Activated effector memory CD4-positive, alpha-beta T cell treated with Interleukin-2 at 50 U/mL for 16 hours (primary cell): Measurements from ENCODE around the gene MACROD1.

ENCODE experiments used
- DNase-seq: peaks from one replicate; pipeline ENCODE4 v3.0.0-alpha.2; 2020

MACROD1 gene

GRCh38 chr11:64150481-64151239, 15.3 kb downstream of the MACROD1 start:
- no peak for DNase-seq

DNA sequence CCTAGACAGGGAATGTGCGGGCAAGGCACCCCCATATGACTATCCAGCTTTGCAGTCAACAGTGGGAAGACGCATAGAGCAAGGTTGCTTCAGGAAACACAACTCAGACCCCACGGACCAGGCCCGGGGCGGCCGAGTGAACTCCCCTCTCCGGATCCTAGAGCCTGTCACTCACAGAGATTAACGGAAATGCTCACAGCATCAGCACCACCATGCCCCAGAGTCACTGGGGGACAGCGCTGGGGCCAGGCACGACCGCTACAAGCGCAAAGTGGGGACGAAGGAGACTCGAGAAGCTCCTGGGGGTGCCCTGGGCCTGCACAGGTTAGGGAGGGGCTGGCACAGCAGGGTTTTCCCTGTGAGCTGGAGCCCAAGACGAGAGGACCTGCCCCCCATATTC, 15.9 kb downstream of the MACROD1 start:
- no peak for DNase-seq

GRCh38 chr11:64148917-64149617, 16.8 kb downstream of the MACROD1 start:
- no peak for DNase-seq

DNA sequence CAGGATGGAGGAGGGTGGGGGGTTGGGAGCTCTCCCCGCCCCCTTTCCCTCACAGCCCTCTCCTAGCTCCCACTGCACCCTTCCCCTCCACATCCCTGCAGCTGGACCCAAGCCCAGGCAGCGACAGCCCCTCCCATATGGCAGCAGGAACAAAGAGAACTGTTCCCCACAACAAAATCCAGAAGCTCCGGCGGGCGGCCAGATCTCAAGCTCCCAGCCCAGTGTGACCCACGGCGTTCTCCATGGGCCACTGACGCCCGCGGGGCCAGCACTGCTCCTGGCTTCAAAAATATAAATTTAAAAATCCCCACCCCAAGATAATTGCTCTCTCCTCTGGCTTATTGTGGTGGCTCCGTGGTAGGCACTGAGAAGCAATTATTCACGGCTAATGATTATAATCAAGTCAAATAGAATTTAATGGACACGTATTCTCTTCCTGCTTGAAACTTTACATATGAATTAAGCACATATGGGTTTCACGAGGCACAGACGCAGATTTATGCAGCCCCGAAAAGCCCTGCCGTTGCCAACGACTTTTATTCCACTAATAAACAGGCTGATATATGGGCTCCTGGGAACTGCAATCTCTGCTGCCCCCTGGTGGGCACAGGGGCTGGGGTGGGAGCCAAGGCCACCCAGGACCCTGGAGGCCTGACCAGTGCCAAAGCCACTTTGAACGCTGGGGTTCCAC, 17.5 kb downstream of the MACROD1 start:
- DNase-seq, result peak; percentile 53

- peak; percentile 31 for DNase-seq
Measured at GRCh38 chr11:64146036-64146955, 19.6 kb downstream of the MACROD1 start.

- no peak for DNase-seq
Measured at GRCh38 chr11:64144587-64145472, 21.1 kb downstream of the MACROD1 start.

GRCh38 chr11:64141081-64141783, 24.7 kb downstream of the MACROD1 start:
- DNase-seq, result no peak

DNA sequence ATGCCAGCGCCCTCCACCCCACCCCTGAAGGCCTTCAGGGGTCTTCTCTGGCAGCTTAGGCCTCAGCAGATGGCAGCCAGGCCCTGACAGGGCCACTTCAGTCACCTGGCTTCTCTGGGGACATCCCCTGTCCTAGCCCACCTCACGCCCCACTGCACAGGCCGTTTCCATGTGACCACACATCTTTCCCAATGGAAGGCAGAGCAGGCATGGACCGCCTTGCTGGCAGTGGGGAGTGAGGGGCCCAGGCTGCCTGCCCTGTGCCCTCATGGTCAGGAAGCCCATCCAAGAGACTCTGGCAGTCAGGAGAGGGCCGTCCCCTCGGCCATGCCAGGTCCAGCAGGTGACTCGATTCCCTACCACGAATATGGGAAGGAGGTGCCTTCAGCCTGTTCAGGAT, 25.8 kb downstream of the MACROD1 start:
- no peak for DNase-seq

DNA sequence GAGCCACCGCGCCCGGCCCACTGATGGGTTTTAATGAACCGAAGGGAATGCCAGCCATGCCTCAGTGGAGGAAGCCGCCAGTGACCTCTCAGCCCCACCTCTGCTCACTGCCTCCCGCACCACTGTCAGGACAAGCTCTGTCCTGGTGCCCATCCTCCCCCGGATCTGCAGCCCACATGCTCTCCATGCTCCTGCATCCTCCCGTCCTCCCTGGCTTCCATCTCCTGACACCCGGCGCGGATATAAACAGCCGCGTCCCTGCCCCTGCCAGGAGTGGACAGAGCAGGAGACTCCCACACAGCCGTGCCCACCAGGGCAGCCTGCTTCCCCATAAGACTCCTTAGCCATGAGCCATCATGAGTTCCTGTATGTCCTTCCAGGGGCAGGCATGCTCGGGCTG, 26.9 kb downstream of the MACROD1 start:
- no peak for DNase-seq

GRCh38 chr11:64138398-64138797, 27.5 kb downstream of the MACROD1 start:
- DNase-seq, result no peak

DNA sequence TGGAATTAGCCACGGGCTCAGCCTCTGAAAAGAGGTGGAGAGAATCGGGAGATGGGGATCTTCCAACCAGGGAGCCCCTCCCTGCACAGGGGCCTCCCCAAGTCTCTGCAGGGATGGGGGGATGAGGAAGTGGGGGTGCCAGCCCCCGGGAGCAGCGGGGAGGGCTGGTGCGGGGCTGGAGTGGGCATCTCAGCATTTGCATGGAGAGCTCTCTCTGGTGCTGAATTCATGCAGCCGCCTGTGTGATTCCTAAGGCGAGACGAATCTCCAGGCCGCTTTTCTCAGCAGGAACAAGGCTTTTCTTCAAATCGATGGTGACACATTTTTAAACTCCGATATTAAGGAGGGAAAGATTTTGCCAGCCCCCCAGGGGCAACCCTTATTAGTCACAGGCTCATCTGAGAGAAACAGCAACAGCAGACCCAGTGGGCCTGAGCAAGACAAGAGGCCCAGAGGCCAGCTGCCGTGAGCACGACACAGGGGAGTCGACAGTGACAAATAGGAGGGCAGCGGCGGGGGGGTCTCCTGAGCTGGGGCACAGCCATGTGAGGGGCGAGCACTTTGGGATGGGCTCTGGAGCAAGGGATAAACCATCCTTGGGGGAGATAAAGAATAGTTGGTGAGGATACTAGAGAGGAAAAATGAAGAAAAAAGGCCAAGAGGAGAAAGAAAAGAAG, 29.0 kb downstream of the MACROD1 start:
- DNase-seq, result no peak

DNA sequence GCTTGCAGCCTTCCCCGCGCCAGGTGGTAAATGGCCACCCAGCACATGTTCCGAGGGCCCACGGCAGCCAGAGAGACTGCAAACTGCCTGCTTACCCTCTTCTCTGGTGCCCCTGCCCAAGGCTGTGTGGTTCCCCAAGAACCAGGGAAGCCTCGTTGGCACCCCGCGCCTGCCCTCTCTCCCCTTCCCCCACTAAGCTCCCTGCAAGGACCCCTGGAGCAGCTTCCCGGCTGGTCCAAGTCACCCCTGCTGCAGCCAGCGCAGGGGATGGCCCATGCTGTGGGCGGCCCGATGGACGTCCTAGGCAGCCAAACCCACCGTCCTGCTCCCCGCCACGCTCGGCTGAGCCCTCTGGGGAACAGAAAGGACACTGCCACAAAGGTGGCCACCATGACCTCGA, 30.2 kb downstream of the MACROD1 start:
- DNase-seq, result no peak

DNA sequence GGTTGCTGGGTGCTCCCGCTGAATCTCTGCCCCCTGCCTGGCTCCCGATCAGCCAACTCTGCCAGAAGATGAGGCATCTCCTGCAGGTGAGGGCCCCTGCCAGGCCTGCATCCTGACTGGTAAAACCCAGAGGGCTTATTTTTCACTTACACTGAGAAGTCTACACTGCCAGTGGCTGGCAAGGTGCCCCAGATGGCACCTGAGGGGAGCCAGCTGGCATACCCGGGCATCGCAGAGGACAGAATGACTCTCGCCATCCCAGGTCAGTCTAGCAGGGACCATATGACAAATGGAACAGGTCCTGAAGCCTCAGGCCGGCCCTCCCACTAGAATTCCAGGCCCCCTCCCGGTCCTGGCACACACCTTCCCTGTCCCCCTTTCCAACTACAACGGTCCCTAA, 30.9 kb downstream of the MACROD1 start:
- no peak for DNase-seq

DNA sequence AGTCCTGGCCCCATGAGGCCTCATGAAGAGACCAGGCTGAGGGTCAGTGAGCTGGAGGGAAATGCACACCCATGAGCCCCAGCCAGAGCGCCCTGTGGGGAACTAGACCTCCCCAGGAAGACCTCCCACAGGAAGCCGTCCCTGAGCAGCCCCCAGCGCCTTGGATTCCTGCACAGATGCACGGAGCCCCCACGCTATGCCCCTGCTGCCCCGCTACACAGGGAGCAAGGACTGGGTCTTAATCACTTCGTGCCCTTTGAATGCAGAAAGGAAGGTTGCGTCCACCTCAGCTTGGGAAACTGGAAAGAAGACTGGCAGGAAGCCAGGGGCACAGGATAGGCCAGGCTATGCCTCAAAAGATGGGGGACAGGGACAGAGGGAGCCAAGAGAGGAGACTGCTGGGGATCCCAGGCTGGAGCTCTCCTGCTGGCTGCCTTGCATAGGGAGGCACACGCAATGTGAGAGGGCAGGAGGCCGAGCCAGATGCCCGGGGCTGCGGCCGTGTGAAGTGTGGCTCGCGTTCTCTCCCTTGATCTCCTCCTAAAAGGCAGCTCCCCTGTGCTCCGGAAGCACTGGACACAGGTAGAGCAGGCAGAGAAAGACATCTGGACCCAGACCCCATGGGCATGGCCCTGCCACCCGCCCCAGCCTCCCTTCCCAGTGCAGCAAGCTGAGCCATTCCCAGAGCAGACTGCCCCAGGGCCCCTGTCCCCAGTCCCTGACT, 32.8 kb downstream of the MACROD1 start:
- DNase-seq, result no peak

DNA sequence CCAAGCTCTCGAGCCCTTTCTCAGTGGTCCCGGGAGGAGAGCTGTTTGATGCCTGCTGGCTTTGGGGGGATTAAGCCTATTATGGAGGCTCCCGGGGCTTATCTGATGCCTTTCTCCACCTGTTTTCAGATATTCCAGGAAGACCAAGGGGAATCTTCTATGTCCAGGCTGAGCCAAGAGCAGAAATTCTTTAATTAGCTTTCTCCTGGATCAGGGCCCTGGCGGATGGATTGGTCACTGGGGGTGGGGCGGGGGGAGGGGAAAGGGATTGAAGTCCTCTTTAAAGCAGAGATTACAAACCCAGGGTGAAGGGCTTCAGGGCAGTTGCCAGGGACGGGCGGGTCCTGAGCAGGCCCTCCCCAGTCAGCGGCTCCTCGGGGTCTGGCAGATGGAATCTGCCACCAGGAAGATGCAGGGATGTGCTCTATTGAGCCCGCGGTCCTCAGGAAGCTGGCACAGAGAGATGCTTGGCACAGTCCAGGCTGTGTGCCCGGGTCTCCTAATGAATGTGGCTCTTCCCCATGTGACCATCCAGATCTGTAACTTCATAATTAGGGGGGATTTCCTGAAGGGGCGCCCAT, 33.6 kb downstream of the MACROD1 start:
- no peak for DNase-seq

DNA sequence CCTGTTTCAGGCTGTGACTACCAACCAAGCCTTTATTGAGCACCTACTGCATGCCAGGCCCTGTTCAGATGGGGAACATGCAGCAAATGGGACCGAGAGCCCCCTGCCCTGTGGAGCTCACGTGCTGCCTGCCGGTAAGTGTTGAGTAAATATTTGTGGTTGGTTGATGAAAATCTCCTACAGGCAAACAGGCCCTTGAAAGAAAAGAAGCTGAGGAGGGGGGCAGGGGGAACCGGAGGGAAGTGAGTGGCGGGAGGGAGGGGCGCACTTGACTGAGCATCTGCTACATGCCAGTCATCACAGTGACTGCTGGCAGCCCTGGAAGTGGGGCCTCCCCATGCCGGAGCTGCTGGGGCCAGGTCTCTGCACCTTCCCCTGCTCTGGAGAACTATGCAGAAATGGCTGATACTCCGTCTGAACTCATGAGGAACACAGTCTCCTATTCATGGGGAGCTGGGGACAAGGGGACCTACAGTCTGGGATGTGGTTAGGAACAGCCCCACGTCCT, 34.2 kb downstream of the MACROD1 start:
- no peak for DNase-seq

DNA sequence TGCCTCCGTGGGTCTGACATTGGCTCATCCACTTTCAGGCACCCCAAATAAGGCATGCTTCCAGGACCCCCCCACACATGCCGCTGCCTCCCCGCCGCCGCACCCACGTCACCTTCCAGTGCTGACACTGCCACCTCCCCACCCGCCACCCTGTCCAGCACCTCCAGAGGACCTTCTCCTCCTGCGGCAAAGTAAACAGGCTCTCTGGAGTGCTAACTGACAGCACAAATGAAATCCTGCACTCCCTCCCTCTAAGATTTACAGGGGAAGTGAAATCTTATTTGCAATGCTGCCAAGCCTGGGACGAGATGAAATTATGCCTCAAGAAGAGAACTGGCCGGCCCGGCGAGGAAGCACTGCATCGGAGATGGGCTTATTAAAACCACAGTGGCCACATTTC, 35.3 kb downstream of the MACROD1 start:
- no peak for DNase-seq

DNA sequence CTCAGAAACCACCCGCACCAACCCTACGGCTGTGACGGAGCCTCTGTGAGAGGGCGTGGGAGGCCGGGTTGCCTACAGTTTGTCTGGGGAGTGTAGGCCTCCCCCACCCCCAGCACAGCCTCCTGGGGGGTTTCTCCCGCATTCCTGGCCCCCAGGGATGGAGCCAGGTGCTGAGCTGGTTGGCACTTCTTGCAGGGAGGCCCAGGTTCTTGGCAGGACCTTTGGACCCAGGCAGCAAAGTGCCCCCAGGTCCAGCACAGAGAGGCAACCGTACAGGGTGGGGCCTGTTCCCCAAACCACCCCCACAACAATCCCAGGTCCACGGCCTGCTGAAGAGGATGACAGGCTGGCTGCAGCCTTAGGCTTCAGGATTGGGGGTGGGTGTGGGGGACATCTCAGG, 36.5 kb downstream of the MACROD1 start:
- no peak for DNase-seq
